Measurements from ENCODE around the gene ELL2. TPM values are rescaled to one million over a fixed set of nuclear protein-coding genes. Genes with fewer than 3 reads are reported as not detected.

ELL2 gene
- total and polyA plus RNA-seq, 7 donors, result 16.2 to 59.8 (median 36.9) TPM

DNA sequence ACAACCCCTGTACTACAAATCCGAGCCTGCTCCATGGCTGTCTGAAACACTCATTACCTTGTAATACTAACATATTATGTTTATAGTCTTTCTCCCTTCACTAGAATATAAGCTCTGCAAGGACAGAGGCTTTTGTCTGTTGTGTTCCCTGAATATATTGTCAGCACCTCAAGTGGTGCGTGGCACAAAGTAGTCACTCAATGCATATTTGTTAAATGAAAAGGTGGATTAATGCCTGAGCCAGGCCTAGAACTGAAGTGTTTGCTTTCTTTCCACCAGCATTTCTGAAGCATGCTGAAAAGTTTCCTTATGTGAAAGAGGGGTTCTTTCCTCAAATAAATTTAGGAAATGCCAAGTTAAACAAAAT, 36.3 kb downstream of the ELL2 start:
- no peak for DNase-seq

DNA sequence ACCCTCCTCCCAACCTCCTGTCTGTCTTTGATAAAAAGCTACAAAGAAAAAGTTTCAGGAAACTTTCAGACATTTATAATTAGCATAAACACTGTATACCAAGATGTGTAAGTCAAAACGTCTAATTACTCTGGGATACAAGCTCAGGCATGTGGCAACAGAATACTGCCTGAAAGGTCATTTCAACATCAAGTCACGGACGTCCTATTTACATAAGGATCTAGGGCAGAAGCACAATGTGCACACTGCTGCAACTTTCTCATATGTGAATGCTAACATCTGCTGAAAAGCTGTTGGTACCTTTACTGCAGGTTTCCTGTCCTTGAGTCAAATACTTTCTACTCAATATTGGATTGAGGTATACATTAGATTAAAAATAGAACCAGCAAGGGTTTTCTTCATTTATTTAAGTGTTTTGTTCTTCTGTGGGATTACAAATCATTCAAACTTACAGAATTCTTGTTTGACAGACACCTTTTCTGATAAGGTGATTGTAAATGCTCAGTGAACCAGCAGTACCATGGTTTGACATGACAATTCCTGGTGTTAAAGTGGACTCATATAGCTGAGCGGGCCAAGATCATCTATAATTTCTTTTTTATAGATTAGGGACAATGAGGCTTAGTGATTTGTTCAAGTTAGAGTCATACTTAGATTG, 36.8 kb downstream of the ELL2 start:
- intact Hi-C loops (cut with DNase I), result no loop called here
- Histone ChIP-seq H3K27me3 (ENCODE audit: insufficient read depth in 3 of 3, low read length in 2 of 3) (no peaks in the 10 kb centered on the region), H3K36me3 (ENCODE audit: insufficient read depth in 1 of 2, low read depth in 1 of 2) (peaks cover 0 to 3% of the 10 kb centered on the region in 2 donors), H3K9me3 (no peaks in the 10 kb centered on the region), H3K4me3 (no peak overlapping the region), H3K4me1 (peaks cover 33% of the 10 kb centered on the region), H3K27ac (peak overlapping the region; percentile 24)
- WGBS, 3 donors, result 42 to 59% (median 49%) methylated on average over 4 of the region's 4 CpGs
- TF ChIP-seq, protein P1, sequence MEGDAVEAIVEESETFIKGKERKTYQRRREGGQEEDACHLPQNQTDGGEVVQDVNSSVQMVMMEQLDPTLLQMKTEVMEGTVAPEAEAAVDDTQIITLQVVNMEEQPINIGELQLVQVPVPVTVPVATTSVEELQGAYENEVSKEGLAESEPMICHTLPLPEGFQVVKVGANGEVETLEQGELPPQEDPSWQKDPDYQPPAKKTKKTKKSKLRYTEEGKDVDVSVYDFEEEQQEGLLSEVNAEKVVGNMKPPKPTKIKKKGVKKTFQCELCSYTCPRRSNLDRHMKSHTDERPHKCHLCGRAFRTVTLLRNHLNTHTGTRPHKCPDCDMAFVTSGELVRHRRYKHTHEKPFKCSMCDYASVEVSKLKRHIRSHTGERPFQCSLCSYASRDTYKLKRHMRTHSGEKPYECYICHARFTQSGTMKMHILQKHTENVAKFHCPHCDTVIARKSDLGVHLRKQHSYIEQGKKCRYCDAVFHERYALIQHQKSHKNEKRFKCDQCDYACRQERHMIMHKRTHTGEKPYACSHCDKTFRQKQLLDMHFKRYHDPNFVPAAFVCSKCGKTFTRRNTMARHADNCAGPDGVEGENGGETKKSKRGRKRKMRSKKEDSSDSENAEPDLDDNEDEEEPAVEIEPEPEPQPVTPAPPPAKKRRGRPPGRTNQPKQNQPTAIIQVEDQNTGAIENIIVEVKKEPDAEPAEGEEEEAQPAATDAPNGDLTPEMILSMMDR (IDR thresholded peaks at IDR 0.05), result no peak
- DNase-seq, result no peak
- ATAC-seq, result peak in 3 of 4 donors; percentile 84 to 87 (median 87)

More for the DNA sequence above, 36.3 kb downstream of the ELL2 start:
- H3K4me3 ChIP-seq, result no peak overlapping the region
- peaks cover 36% of the 10 kb centered on the region for H3K4me1 ChIP-seq
- intact Hi-C loops (cut with DNase I), result no loop called here
- WGBS, 3 donors, result 90 to 97% (median 92%) methylated on average over 2 of the region's 2 CpGs
- no peaks in the 10 kb centered on the region for H3K27me3 ChIP-seq (ENCODE audit: insufficient read depth in 3 of 3, low read length in 2 of 3)
- ATAC-seq, result no peak
- TF ChIP-seq, protein P1 (IDR thresholded peaks at IDR 0.05), result no peak
- peaks cover 0 to 3% of the 10 kb centered on the region in 2 donors for H3K36me3 ChIP-seq (ENCODE audit: insufficient read depth in 1 of 2, low read depth in 1 of 2)
- no peaks in the 10 kb centered on the region for H3K9me3 ChIP-seq
- H3K27ac ChIP-seq, result peak overlapping the region; percentile 24

DNA sequence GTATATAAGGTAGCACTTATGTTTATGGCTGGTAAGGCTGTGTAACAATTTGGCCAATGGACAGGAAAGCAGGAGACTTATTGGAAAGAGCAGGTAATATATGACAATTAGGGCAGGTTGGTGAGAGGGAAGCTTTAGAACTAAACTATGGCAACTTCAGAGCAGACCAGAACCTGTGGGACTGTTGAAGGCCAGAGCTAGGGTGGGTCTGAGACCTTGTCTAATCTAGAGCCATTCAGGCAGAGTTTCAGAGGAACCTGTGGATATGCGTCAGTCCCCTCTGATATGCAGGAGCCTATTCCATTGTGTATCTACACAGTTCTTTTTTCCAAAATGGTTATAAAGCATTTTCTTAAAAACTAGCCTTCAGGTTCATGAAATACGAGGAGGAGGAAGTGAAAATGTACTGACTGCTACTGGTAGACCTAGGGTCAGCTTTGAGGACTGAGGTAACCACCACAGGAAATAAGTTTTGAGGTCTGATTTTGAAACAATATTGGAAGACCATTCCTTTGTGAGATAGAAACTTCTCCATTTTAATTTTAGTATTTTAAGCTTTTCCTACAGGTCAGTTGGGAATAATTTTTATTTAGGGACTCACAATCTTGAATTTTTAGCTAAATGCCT, 37.6 kb downstream of the ELL2 start:
- intact Hi-C loops (cut with DNase I), result no loop called here
- H3K36me3 ChIP-seq (ENCODE audit: insufficient read depth in 1 of 2, low read depth in 1 of 2), result peaks cover 0 to 4% of the 10 kb centered on the region in 2 donors
- 89 to 93% (median 92%) methylated on average over 2 of the region's 2 CpGs for WGBS, 3 donors
- H3K27me3 ChIP-seq (ENCODE audit: insufficient read depth in 3 of 3, low read length in 2 of 3), result no peaks in the 10 kb centered on the region
- no peak for DNase-seq
- H3K4me1 ChIP-seq, result peaks cover 32% of the 10 kb centered on the region
- H3K9me3 ChIP-seq, result no peaks in the 10 kb centered on the region
- H3K27ac ChIP-seq, result no peak overlapping the region
- TF ChIP-seq, protein P1 (IDR thresholded peaks at IDR 0.05), result no peak
- no peak overlapping the region for H3K4me3 ChIP-seq
- ATAC-seq, result peak in 1 of 4 donors; percentile 25

DNA sequence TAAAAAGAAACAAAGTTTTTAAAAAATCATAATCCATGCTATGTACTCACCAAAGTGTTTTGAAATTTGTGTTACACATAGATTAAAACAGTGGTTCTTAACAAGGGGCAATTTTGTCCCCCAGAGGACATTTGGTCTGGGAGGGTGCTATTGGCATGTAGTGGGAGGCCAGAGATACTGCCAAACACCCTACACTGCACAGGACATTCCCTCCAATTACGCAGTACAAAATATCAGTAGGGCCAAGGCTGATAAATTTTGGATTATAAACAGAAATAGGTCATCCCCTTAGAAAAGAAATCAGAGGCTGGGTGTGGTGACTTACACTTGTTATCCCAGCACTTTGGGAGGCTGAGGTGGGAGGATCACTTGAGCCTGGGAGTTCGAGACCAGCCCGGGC, 38.9 kb downstream of the ELL2 start:
- ATAC-seq (no peak), DNase-seq (no peak)
- TF ChIP-seq, protein P1 (IDR thresholded peaks at IDR 0.05), result no peak
- peaks cover 23% of the 10 kb centered on the region for H3K4me1 ChIP-seq
- intact Hi-C loops (cut with DNase I), result no loop called here
- H3K27me3 ChIP-seq (ENCODE audit: insufficient read depth in 3 of 3, low read length in 2 of 3), result no peaks in the 10 kb centered on the region
- peaks cover 0 to 16% of the 10 kb centered on the region in 2 donors for H3K36me3 ChIP-seq (ENCODE audit: insufficient read depth in 1 of 2, low read depth in 1 of 2)
- no peaks in the 10 kb centered on the region for H3K9me3 ChIP-seq
- no peak overlapping the region for H3K4me3 ChIP-seq
- 91 to 97% (median 93%) methylated on average over 3 of the region's 3 CpGs for WGBS, 3 donors
- no peak overlapping the region for H3K27ac ChIP-seq

Data from psoas muscle (tissue), 8 donors.